SK-N-SH (cell line): ENCODE data around the gene COL9A3. TPM values are rescaled to one million over a fixed set of nuclear protein-coding genes. Genes with fewer than 3 reads are reported as not detected.

Experiments used
- CTCF ChIA-PET: fragments of 300-600, 350-600 bp; formaldehyde crosslinking; extraction: SDS; loops from one replicate; lab custom pipeline; 2021; lab: Yijun Ruan, JAX
- POLR2A ChIA-PET: fragments of 350-600 bp; sonication (Branson Sonifier 250); formaldehyde crosslinking; extraction: SDS; loops from one replicate; lab custom pipeline; 2020; ENCODE audit warnings: antibody characterized with exemption, inconsistent platforms; lab: Yijun Ruan, JAX
- DNase-seq: peaks from one replicate; pipeline ENCODE4 v3.0.0; 2012
- H2AFZ ChIP-seq: fragments of 200-600 bp; sonication (generic); 2 replicates; pipeline ENCODE4 v1.8.1; 2016; ENCODE audit warnings: antibody characterized with exemption, mild to moderate bottlenecking, low read depth
- H3F3A ChIP-seq: fragments of 200-600 bp; sonication (generic); replicated peaks from 2 replicates; pipeline ENCODE3; 2016; ENCODE audit warnings: antibody characterized with exemption, mild to moderate bottlenecking; ENCODE audit not compliant: insufficient read depth
- H3K27ac ChIP-seq, 2 experiments: fragments of 200-500 bp in 1 of 2; fragments of 200-600 bp in 1 of 2; sonication (Bioruptor generic) in 1 of 2; sonication (generic), shearing (Covaris generic) in 1 of 2; 2 replicates each; pipeline versions ENCODE4 v1.5.1 to v1.6.1; 2014 to 2016; ENCODE audit warnings: low read depth in 2 of 2, inconsistent platforms in 1 of 2, low read length in 1 of 2, mild to moderate bottlenecking in 1 of 2, mixed read lengths in 1 of 2
- H3K27me3 ChIP-seq: fragments of 200-600 bp; sonication (generic), shearing (Covaris generic); 2 replicates; pipeline ENCODE4 v1.6.1; 2016; ENCODE audit warnings: mixed run types; ENCODE audit not compliant: insufficient read depth
- H3K36me3 ChIP-seq, 2 experiments: fragments of 200-500 bp in 1 of 2; fragments of 200-600 bp in 1 of 2; sonication (Bioruptor generic) in 1 of 2; sonication (generic) in 1 of 2; replicated peaks in 1 of 2; 2 replicates each; pipeline versions ENCODE3 to v1.5.1; 2014 to 2016; ENCODE audit warnings: low read length in 1 of 2, mild to moderate bottlenecking in 1 of 2; ENCODE audit not compliant: insufficient read depth in 2 of 2, control insufficient read depth in 1 of 2
- H3K4me1 ChIP-seq, 2 experiments: fragments of 200-500 bp in 1 of 2; fragments of 200-600 bp in 1 of 2; sonication (Bioruptor generic) in 1 of 2; sonication (generic), shearing (Covaris generic) in 1 of 2; 2 replicates each; pipeline versions ENCODE4 v1.5.1 to v1.6.1; 2014 to 2016; ENCODE audit warnings: low read depth in 1 of 2, low read length in 1 of 2, mixed run types in 1 of 2; ENCODE audit not compliant: insufficient read depth in 2 of 2, control insufficient read depth in 1 of 2
- H3K4me2 ChIP-seq: fragments of 200-600 bp; sonication (generic), shearing (Covaris generic); 2 replicates; pipeline ENCODE4 v1.6.1; 2017; ENCODE audit warnings: mixed run types
- H3K4me3 ChIP-seq, 2 experiments: fragments of 200-500 bp in 1 of 2; fragments of 200-600 bp in 1 of 2; sonication (Bioruptor generic) in 1 of 2; sonication (generic), shearing (Covaris generic) in 1 of 2; 2 replicates each; pipeline versions ENCODE4 v1.5.1 to v1.8.1; 2014 to 2016; ENCODE audit warnings: low read depth in 2 of 2, inconsistent platforms in 1 of 2, low read length in 1 of 2, mild to moderate bottlenecking in 1 of 2, mixed read lengths in 1 of 2, moderate library complexity in 1 of 2
- H3K79me2 ChIP-seq: fragments of 200-600 bp; sonication (generic); 2 replicates; pipeline ENCODE4 v1.8.1; 2017; ENCODE audit warnings: mild to moderate bottlenecking; ENCODE audit not compliant: insufficient read depth
- H3K9ac ChIP-seq: fragments of 200-600 bp; sonication (generic); 2 replicates; pipeline ENCODE4 v1.6.1; 2017; ENCODE audit warnings: mixed run types
- H3K9me2 ChIP-seq: fragments of 200-600 bp; sonication (generic); 2 replicates; pipeline ENCODE4 v1.6.1; 2017; ENCODE audit warnings: mixed run types
- H3K9me3 ChIP-seq: fragments of 200-600 bp; sonication (generic); 2 replicates; pipeline ENCODE4 v1.6.1; 2017; ENCODE audit warnings: mixed run types, mild to moderate bottlenecking, moderate library complexity
- H4K20me1 ChIP-seq: fragments of 200-600 bp; sonication (generic); 2 replicates; pipeline ENCODE4 v1.6.1; 2017; ENCODE audit warnings: mild to moderate bottlenecking, mixed run types; ENCODE audit not compliant: insufficient read depth
- EP300 ChIP-seq, 2 experiments: IDR thresholded peaks; 2 replicates each; pipeline versions ENCODE4 v1.4.0 to v1.6.1; 2012; ENCODE audit warnings: borderline replicate concordance in 1 of 2, low read depth in 1 of 2, low read length in 1 of 2
- GABPA ChIP-seq: IDR thresholded peaks from 2 replicates; pipeline ENCODE4 v1.4.0; 2012; ENCODE audit warnings: low read depth, mild to moderate bottlenecking
- GATA2 ChIP-seq: sonication (generic); formaldehyde crosslinking; IDR thresholded peaks from 2 replicates; pipeline ENCODE4 v1.5.0; 2020; ENCODE audit warnings: mild to moderate bottlenecking, missing genetic modification reagents
- JUND ChIP-seq: IDR thresholded peaks from 2 replicates; pipeline ENCODE4 v1.4.0; 2012
- NFIC ChIP-seq: IDR thresholded peaks from 2 replicates; pipeline ENCODE4 v1.4.0; 2012; ENCODE audit warnings: borderline replicate concordance
- NRF1 ChIP-seq: IDR thresholded peaks from 2 replicates; pipeline ENCODE4 v1.6.1; 2012; ENCODE audit warnings: low read depth, mild to moderate bottlenecking, low read length
- REST ChIP-seq: IDR thresholded peaks from 2 replicates; pipeline ENCODE4 v1.6.1; 2012; ENCODE audit warnings: mild to moderate bottlenecking, low read depth, low read length, moderate library complexity
- RFX5 ChIP-seq: IDR thresholded peaks from 2 replicates; pipeline ENCODE4 v1.6.1; 2012; ENCODE audit warnings: mild to moderate bottlenecking, improper control_type of control experiment, low read length
- RXRA ChIP-seq: IDR thresholded peaks from 2 replicates; pipeline ENCODE4 v1.4.0; 2012; ENCODE audit warnings: low read depth, mild to moderate bottlenecking, borderline replicate concordance
- SIN3A ChIP-seq: IDR thresholded peaks from 2 replicates; pipeline ENCODE4 v1.6.1; 2012; ENCODE audit warnings: low read depth, mild to moderate bottlenecking, low read length, moderate library complexity, borderline replicate concordance
- SMC3 ChIP-seq: IDR thresholded peaks from 2 replicates; pipeline ENCODE4 v1.6.1; 2012; ENCODE audit warnings: low read depth, low read length, improper control_type of control experiment
- TCF12 ChIP-seq: IDR thresholded peaks from 2 replicates; pipeline ENCODE4 v1.4.0; 2012
- TEAD4 ChIP-seq: IDR thresholded peaks from 2 replicates; pipeline ENCODE4 v1.4.0; 2012; ENCODE audit warnings: mild to moderate bottlenecking, borderline replicate concordance; ENCODE audit not compliant: insufficient read depth
- USF2 ChIP-seq: fragments of 150-350 bp; IDR thresholded peaks from 2 replicates; pipeline ENCODE4 v1.6.1; 2017; ENCODE audit warnings: antibody characterized with exemption, low read length, low read depth, borderline replicate concordance
- YY1 ChIP-seq: IDR thresholded peaks from 2 replicates; pipeline ENCODE4 v1.4.0; 2012; ENCODE audit warnings: low read depth, mild to moderate bottlenecking
- WGBS: methylation state at CpG from one replicate; pipeline ENCODE4 v1.1.6; 2017; ENCODE audit warnings: low lambda C conversion rate; 5-methylcytosine and 5-hydroxymethylcytosine counted together
- polyA plus RNA-seq, 3 experiments: library from polyadenylated mRNA; depleted of rRNA; stranded (reverse); fragments of >200 nt; gene quantifications; 2 replicates each; pipeline ENCODE4 v1.2.3, GENCODE V29; 2012

The COL9A3 gene
- polyA plus RNA-seq, 1 of the 3 experiments (the other 2 are of a cell fraction): 2.5 TPM

GRCh38 chr20:62792940-62793756, 23.7 kb upstream of the COL9A3 start:
- no peak overlapping the region for H2AFZ ChIP-seq

GRCh38 chr20:62793757-62794006, 23.2 kb upstream of the COL9A3 start:
- WGBS: no CpG with 5 or more reads among the region's 7 CpGs
- H3F3A ChIP-seq: peaks cover 30% of the 10 kb centered on the region
- H3K9ac ChIP-seq: peak overlapping the region; percentile 48
- peak overlapping the region; percentile 88 for H3K4me2 ChIP-seq
- ChIA-PET POLR2A (interaction anchor here (0.9 to 1.3 kb wide), 3 partner anchors 10 to 22 kb away, joined by 3 read pairs; no protein-coding TSS in a partner anchor), CTCF (interaction anchor here (1.2 to 9.4 kb wide), 4 partner anchors 14 to 294 kb away, joined by 4 to 162 read pairs (median 10); no protein-coding TSS in a partner anchor)
- peak overlapping the region; percentile 34 to 39; a peak in 3 of 4 replicates for H3K4me3 ChIP-seq
- H3K9me2 ChIP-seq: no peaks in the 10 kb centered on the region
- peak overlapping the region; percentile 56 to 88; a peak in 3 of 4 replicates for H3K27ac ChIP-seq
- H3K79me2 ChIP-seq: peaks cover 17% of the 10 kb centered on the region
- 0 out of 2 replicates have a peak, but pooled peaks cover 8% of the 10 kb centered on the region for H4K20me1 ChIP-seq
- H3K9me3 ChIP-seq: no peaks in the 10 kb centered on the region
- H3K36me3 ChIP-seq: peaks cover 3 to 8% of the 10 kb centered on the region in 2 experiments
- peaks cover 22 to 27% of the 10 kb centered on the region in 2 experiments; a peak in 3 of 4 replicates for H3K4me1 ChIP-seq
- no peaks in the 10 kb centered on the region for H3K27me3 ChIP-seq
- H2AFZ ChIP-seq: 0 out of 2 replicates have a peak overlapping the region, but pooled peaks have one; percentile 74
- TF ChIP-seq RFX5 (no peak), NFIC (no peak), REST (no peak), GABPA (no peak), TCF12 (no peak), EP300 (IDR thresholded peaks at IDR 0.05; ENCODE audit: borderline replicate concordance in 1 of 2, low read depth in 1 of 2, low read length in 1 of 2) (no peak)
- no peak for DNase-seq

More at GRCh38 chr20:62792940-62793756, 23.7 kb upstream of the COL9A3 start:
- H3K4me2 ChIP-seq: peak overlapping the region; percentile 88
- DNase-seq: no peak
- H4K20me1 ChIP-seq: 0 out of 2 replicates have a peak, but pooled peaks cover 8% of the 10 kb centered on the region
- H3K27ac ChIP-seq: peak overlapping the region; percentile 56 to 88; a peak in 2 of 4 replicates
- ChIA-PET POLR2A (interaction anchor here (0.7 to 0.9 kb wide), 2 partner anchors 22 to 150 kb away, joined by 3 read pairs; no protein-coding TSS in a partner anchor), CTCF (interaction anchor here (0.6 to 9.4 kb wide), 19 partner anchors 10 to 383 kb away, joined by 3 to 162 read pairs (median 17); partner anchors contain the start of gene NTSR1)
- H3K4me3 ChIP-seq: no peak overlapping the region
- WGBS: 90% methylated on average over 19 of the region's 22 CpGs
- peaks cover 22 to 30% of the 10 kb centered on the region in 2 experiments; a peak in 3 of 4 replicates for H3K4me1 ChIP-seq
- H3K9me2 ChIP-seq: no peaks in the 10 kb centered on the region
- H3K79me2 ChIP-seq: peaks cover 13% of the 10 kb centered on the region
- TF ChIP-seq SIN3A: no peak
- no peak for TF ChIP-seq USF2
- TF ChIP-seq YY1: no peak
- no peak for TF ChIP-seq NRF1
- TF ChIP-seq TEAD4: no peak
- TF ChIP-seq JUND: no peak
- TF ChIP-seq GATA2: no peak
- no peak for TF ChIP-seq SMC3
- no peak for TF ChIP-seq RXRA
- no peak overlapping the region for H3K9ac ChIP-seq
- H3K36me3 ChIP-seq: peaks cover 0 to 2% of the 10 kb centered on the region in 2 experiments
- peaks cover 30% of the 10 kb centered on the region for H3F3A ChIP-seq
- no peaks in the 10 kb centered on the region for H3K9me3 ChIP-seq
- no peaks in the 10 kb centered on the region for H3K27me3 ChIP-seq
